ENCODE measurements around the gene PRKAG2.

PRKAG2 gene

GRCh38 chr7:151599401-151600227 lies 277.3 kb downstream of the PRKAG2 start:
- Mint-ChIP-seq H3K27ac (no peak overlapping the region), H3K36me3 (ENCODE audit: low read depth) (no peaks in the 10 kb centered on the region), H3K4me3 (no peak overlapping the region), H3K9me3 (no peaks in the 10 kb centered on the region), H3K27me3 (ENCODE audit: low read depth) (no peaks in the 10 kb centered on the region), H3K4me1 (ENCODE audit: low read depth) (no peaks in the 10 kb centered on the region)
- no peak for DNase-seq (ENCODE audit: low spot score)

- Mint-ChIP-seq H3K36me3 (ENCODE audit: low read depth) (no peaks in the 10 kb centered on the region), H3K27ac (no peak overlapping the region), H3K9me3 (no peaks in the 10 kb centered on the region), H3K4me1 (ENCODE audit: low read depth) (no peaks in the 10 kb centered on the region), H3K4me3 (no peak overlapping the region), H3K27me3 (ENCODE audit: low read depth) (no peaks in the 10 kb centered on the region)
- no peak for DNase-seq (ENCODE audit: low spot score)
Observed at GRCh38 chr7:151597541-151598444, 279.1 kb downstream of the PRKAG2 start.

GRCh38 chr7:151595702-151596350 lies 281.1 kb downstream of the PRKAG2 start:
- Mint-ChIP-seq H3K9me3 (no peaks in the 10 kb centered on the region), H3K27me3 (ENCODE audit: low read depth) (no peaks in the 10 kb centered on the region), H3K4me1 (ENCODE audit: low read depth) (no peaks in the 10 kb centered on the region), H3K27ac (no peak overlapping the region), H3K4me3 (no peak overlapping the region), H3K36me3 (ENCODE audit: low read depth) (no peaks in the 10 kb centered on the region)
- no peak for DNase-seq (ENCODE audit: low spot score)

- H3K36me3 Mint-ChIP-seq (ENCODE audit: low read depth) = no peaks in the 10 kb centered on the region
- H3K27ac Mint-ChIP-seq = no peak overlapping the region
- H3K4me1 Mint-ChIP-seq (ENCODE audit: low read depth) = no peaks in the 10 kb centered on the region
- H3K4me3 Mint-ChIP-seq = no peak overlapping the region
- H3K27me3 Mint-ChIP-seq (ENCODE audit: low read depth) = no peaks in the 10 kb centered on the region
- DNase-seq (ENCODE audit: low spot score) = no peak
- no peaks in the 10 kb centered on the region for H3K9me3 Mint-ChIP-seq
Observed at GRCh38 chr7:151592868-151593486, 283.9 kb downstream of the PRKAG2 start.

GRCh38 chr7:151592330-151592729 lies 284.6 kb downstream of the PRKAG2 start:
- Mint-ChIP-seq H3K9me3 (no peaks in the 10 kb centered on the region), H3K27ac (no peak overlapping the region), H3K36me3 (ENCODE audit: low read depth) (no peaks in the 10 kb centered on the region), H3K4me1 (ENCODE audit: low read depth) (no peaks in the 10 kb centered on the region), H3K27me3 (ENCODE audit: low read depth) (no peaks in the 10 kb centered on the region), H3K4me3 (no peak overlapping the region)
- DNase-seq (ENCODE audit: low spot score) = no peak

GRCh38 chr7:151591866-151592265 lies 285.0 kb downstream of the PRKAG2 start:
- H3K27me3 Mint-ChIP-seq (ENCODE audit: low read depth) = no peaks in the 10 kb centered on the region
- no peaks in the 10 kb centered on the region for H3K4me1 Mint-ChIP-seq (ENCODE audit: low read depth)
- no peak overlapping the region for H3K4me3 Mint-ChIP-seq
- no peaks in the 10 kb centered on the region for H3K9me3 Mint-ChIP-seq
- H3K27ac Mint-ChIP-seq = no peak overlapping the region
- no peak for DNase-seq (ENCODE audit: low spot score)
- no peaks in the 10 kb centered on the region for H3K36me3 Mint-ChIP-seq (ENCODE audit: low read depth)

- no peaks in the 10 kb centered on the region for H3K36me3 Mint-ChIP-seq (ENCODE audit: low read depth)
- DNase-seq (ENCODE audit: low spot score) = no peak
- H3K9me3 Mint-ChIP-seq = no peaks in the 10 kb centered on the region
- H3K4me3 Mint-ChIP-seq = no peak overlapping the region
- H3K27me3 Mint-ChIP-seq (ENCODE audit: low read depth) = no peaks in the 10 kb centered on the region
- H3K27ac Mint-ChIP-seq = no peak overlapping the region
- peaks cover 3% of the 10 kb centered on the region for H3K4me1 Mint-ChIP-seq (ENCODE audit: low read depth)
Observed at GRCh38 chr7:151590850-151591771, 285.8 kb downstream of the PRKAG2 start.

GRCh38 chr7:151590071-151590849 lies 286.7 kb downstream of the PRKAG2 start:
- Mint-ChIP-seq H3K27ac (no peak overlapping the region), H3K4me1 (ENCODE audit: low read depth) (peaks cover 3% of the 10 kb centered on the region), H3K4me3 (no peak overlapping the region), H3K9me3 (no peaks in the 10 kb centered on the region), H3K36me3 (ENCODE audit: low read depth) (no peaks in the 10 kb centered on the region), H3K27me3 (ENCODE audit: low read depth) (no peaks in the 10 kb centered on the region)
- DNase-seq (ENCODE audit: low spot score) = no peak

- Mint-ChIP-seq H3K9me3 (no peaks in the 10 kb centered on the region), H3K27me3 (ENCODE audit: low read depth) (no peaks in the 10 kb centered on the region), H3K4me1 (ENCODE audit: low read depth) (peaks cover 3% of the 10 kb centered on the region), H3K36me3 (ENCODE audit: low read depth) (no peaks in the 10 kb centered on the region), H3K4me3 (no peak overlapping the region), H3K27ac (no peak overlapping the region)
- no peak for DNase-seq (ENCODE audit: low spot score)
Observed at GRCh38 chr7:151588982-151589381, 287.9 kb downstream of the PRKAG2 start.

GRCh38 chr7:151586531-151587260 lies 290.2 kb downstream of the PRKAG2 start:
- Mint-ChIP-seq H3K9me3 (no peaks in the 10 kb centered on the region), H3K4me1 (ENCODE audit: low read depth) (peaks cover 3% of the 10 kb centered on the region), H3K4me3 (no peak overlapping the region), H3K27me3 (ENCODE audit: low read depth) (no peaks in the 10 kb centered on the region), H3K27ac (no peak overlapping the region), H3K36me3 (ENCODE audit: low read depth) (no peaks in the 10 kb centered on the region)
- DNase-seq (ENCODE audit: low spot score) = no peak

- H3K36me3 Mint-ChIP-seq (ENCODE audit: low read depth) = no peaks in the 10 kb centered on the region
- H3K4me3 Mint-ChIP-seq = no peak overlapping the region
- no peak for DNase-seq (ENCODE audit: low spot score)
- H3K27ac Mint-ChIP-seq = no peak overlapping the region
- H3K27me3 Mint-ChIP-seq (ENCODE audit: low read depth) = no peaks in the 10 kb centered on the region
- peaks cover 3% of the 10 kb centered on the region for H3K4me1 Mint-ChIP-seq (ENCODE audit: low read depth)
- peaks cover under 1% of the 10 kb centered on the region for H3K9me3 Mint-ChIP-seq
Observed at GRCh38 chr7:151585744-151586393, 291.0 kb downstream of the PRKAG2 start.

All from T-helper 2 cell treated with Interferon-gamma antibody and Interleukin-4, amounts not matched to agents 5 μg/mL and 100 μg/mL, for 36 hours (primary cell).